ENCODE results near the gene PCP4.

Gene PCP4

DNA sequence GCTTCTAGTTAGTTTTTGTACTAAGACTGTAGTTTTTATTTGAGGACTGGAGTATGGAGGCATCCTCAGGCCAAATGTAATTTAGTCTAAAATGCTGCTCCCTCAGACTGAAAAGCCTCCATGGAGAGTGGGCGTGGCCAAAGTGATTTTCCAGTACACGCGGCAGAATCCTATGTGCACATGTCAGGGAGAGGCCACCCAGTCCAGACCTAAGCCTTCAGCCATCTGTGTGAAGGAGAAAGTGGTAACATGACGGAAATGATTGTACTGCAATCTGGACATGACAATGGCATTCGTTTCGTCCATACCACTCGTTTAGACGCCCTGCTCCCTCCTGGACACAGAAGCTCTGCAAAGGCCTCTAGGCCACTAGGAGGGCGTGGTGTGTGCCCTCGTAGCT is 56.2 kb downstream of the PCP4 start:
- DNase-seq (ENCODE audit: low read depth in 2 of 2): no peak

DNA sequence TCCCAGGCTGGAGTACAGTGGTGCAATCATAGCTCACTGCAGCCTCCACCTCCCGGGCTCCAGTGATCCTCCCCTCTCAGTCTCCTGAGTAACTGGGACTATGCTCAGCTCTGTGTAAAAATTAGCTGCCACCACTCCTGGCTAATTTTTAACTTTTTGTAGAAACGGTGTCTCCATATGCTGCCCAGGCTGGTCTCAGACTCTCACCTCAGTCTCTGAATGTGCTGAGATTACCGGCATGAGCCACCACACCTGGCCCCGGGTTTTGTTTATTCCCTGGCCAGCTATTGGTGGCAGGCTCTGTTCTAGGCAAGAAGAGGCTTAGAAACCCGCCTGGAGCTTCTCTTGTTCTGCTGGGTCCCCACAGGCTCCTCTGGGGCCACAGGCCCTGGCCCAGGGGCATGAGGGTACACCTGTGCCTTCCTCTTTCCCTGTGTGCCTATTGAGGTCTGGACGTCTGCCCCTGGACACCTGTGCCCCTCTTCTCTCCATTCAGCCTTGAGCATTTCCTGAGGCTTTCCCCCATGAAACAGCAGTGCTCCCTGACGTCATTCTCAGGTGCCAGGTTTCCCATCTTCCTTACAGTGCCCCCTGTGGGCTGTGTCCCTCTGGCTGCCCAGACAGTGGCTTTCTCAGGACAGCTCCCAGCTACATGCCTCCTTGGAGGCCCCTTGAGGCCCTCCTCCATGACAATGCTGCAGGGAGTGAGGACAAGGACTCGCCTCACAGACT is 57.5 kb downstream of the PCP4 start:
- no peak for DNase-seq (ENCODE audit: low read depth in 2 of 2)

DNA sequence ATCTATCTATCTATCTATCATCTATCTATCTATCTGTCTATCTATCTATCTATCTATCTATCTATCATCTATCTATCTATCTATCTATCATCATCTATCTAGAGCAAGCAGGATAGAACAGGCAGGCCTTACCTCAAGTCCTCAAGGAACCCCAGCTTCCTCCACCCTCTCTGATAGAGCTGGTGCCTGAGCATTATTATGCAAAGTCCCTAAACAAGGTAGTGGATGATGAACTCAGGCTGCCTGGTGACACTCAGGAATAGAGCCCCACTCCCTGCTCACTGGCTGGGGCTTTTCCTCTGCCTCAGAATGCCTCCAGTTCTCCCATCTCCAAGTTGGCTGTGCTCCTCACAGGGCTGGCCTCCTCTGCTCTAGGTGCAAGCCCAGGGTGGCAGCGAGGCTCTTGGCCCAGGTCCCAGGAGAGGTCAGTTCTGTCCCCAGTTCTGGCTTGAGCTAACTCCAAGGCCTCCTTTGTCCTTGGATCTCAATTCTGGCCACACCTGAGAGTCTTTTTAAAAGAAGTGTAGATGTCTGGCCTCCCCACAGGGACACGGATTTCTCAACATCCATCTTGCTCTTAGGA is 60.2 kb downstream of the PCP4 start:
- no peak for DNase-seq (ENCODE audit: low read depth in 2 of 2)

GRCh38 chr21:39932335-39932734 is 65.1 kb downstream of the PCP4 start:
- no peak for DNase-seq (ENCODE audit: low read depth in 2 of 2)

GRCh38 chr21:39934895-39935294 is 67.7 kb downstream of the PCP4 start:
- DNase-seq (ENCODE audit: low read depth in 2 of 2): no peak

- DNase-seq (ENCODE audit: low read depth in 2 of 2): no peak
Measured at GRCh38 chr21:39935716-39936115, 68.5 kb downstream of the PCP4 start.

DNA sequence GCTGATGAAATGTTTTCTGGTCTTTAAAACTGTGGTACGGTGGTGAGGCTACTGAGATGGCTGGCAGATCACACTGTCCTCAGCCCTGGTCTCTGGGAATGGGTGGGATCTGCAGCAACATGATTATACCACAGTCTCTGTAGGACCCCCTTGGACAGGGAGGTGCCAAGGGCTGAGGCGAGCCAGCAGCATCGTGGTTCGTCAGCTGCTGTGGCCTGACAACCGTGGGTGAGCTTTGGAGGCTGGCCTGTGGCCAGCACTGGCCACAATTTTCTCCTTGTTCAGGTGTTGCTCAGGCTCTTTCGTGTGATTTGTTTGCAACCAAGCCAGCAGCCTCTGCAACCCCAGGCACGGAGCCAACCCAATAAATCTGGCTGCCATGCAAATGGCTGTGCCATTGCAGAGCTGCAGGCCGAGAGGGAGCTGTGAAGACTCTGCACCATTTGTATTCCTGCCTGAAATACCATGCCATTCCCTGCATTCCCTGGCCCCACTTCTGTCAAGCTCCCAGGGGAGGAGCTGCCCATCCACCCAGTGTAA is 70.9 kb downstream of the PCP4 start:
- no peak for DNase-seq (ENCODE audit: low read depth in 2 of 2)

DNA sequence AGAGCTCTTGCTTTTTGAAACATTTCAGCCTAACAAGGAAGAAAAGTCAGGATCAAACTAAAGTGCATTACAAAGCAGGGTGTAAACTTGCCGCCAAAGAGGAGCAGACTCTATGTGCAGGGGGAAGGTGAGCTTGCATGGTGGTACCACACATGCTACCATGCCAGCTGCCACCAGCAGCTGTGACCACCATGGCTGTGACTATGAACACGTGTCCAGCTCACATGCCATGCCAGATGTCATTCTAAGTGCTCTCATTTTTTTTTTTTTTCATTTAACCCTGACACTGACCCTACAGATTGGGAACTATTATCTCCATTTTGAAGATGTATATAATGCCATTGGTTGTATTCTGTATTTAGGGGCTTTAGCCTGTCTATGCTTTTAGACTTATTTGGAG is 79.0 kb downstream of the PCP4 start:
- DNase-seq (ENCODE audit: low read depth in 2 of 2): no peak

GRCh38 chr21:39947031-39947430 is 79.8 kb downstream of the PCP4 start:
- DNase-seq (ENCODE audit: low read depth in 2 of 2): no peak

GRCh38 chr21:39951183-39952101 is 84.2 kb downstream of the PCP4 start:
- DNase-seq (ENCODE audit: low read depth in 2 of 2): no peak

- DNase-seq (ENCODE audit: low read depth in 2 of 2): no peak
Measured at GRCh38 chr21:39952265-39952664, 85.0 kb downstream of the PCP4 start.

DNA sequence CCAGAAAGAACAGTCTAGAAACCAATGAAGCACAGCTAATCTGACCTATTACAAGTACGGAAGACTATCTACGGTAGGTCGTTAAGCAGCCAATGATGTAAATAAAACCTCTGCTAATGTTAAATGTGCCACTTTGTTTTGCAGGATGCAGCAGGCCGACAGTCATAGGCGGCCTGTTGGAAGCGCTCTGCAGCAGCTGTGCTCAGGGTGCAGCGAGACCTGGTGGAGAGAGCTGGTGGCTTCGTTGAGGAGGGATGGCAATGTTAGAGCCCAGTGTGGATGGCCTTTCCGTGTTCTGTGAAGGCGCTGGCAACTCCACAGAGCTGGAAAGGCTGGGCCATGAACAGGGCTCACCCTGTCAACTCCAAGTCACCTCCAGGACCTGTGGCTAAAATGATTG is 87.3 kb downstream of the PCP4 start:
- DNase-seq (ENCODE audit: low read depth in 2 of 2): no peak

DNA sequence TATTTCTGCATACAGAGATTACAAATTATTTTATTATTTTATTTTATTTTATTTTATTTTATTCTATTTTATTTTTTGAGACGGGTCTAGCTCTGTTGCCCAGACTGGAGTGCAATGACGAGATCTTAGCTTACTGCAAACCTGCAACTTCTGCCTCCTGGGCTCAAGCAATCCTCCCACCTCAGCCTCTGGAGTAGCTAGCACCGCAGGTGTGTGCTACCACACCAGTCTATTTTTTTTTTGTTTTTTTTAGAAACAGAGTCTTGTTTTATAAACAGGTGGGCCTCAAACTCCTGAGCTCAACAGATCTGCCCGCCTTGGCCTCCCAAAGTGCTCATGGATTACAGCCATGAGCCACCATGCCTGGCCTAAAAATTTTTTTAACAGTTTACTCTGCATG is 88.1 kb downstream of the PCP4 start:
- no peak for DNase-seq (ENCODE audit: low read depth in 2 of 2)

GRCh38 chr21:39956586-39956985 is 89.3 kb downstream of the PCP4 start:
- no peak for DNase-seq (ENCODE audit: low read depth in 2 of 2)

- no peak for DNase-seq (ENCODE audit: low read depth in 2 of 2)
Measured at GRCh38 chr21:39958731-39959130, 91.5 kb downstream of the PCP4 start.

- DNase-seq (ENCODE audit: low read depth in 2 of 2): no peak
Measured at GRCh38 chr21:39961251-39961650, 94.0 kb downstream of the PCP4 start.

- no peak for DNase-seq (ENCODE audit: low read depth in 2 of 2)
Measured at GRCh38 chr21:39965026-39965425, 97.8 kb downstream of the PCP4 start.

DNA sequence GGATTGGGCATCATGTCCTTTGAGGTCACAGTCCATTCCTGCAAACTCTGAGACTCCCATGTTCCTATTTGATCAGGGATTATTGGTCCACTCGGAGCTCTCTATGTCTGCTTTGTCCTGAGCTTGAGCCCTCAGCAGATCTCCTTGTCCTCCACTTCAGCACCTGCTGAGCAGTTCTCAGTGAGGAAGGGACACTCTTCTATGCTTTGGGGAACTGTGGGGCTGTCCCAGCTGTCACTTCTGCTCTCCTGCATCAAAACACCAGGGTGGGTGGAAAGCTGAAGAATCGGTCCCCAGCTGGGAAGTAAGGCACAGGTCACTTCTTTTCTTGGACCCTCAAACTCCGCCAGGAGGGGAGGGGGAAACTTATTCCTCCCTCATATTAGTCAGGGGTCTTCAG is 99.5 kb downstream of the PCP4 start:
- DNase-seq (ENCODE audit: low read depth in 2 of 2): no peak

DNA sequence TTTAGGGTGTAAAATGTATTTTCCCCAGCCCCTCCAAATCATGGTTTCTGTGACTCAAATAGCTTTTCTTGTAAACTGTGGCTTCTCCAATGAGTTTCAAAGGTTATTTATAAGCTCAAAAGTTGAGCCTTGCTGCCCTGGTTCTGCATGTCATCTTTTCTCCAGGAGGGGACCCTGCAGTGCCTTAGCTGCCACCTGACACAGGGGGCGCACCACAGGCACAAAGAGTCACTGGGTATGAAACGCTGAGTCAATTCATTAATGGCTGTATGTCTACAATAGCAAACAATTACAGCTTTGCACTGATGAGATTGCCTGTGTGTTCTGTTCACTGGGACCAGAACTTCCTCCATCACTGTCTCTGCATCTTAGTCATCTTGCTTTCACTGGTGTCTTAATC is 100.8 kb downstream of the PCP4 start:
- DNase-seq (ENCODE audit: low read depth in 2 of 2): no peak

GRCh38 chr21:39969691-39970364 is 102.6 kb downstream of the PCP4 start:
- DNase-seq (ENCODE audit: low read depth in 2 of 2): no peak

DNA sequence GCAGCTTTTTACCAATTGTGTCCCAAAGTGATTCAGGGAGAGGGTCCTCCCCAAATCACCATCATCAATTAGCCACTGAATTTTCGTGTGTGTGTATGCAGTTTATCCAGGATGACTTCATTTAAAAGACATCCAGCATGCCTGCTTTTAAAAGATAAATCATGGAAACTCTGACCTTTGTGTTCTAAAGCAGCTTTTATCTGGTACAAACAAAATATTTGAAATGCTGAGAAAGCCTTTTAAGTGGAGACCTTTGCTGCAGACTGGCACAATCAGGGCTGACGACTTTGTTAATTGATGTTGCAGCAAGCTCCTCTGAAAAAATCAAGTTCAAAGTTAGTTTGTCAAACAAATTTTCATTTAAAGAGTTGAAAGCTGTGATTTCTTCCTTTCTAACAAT is 104.7 kb downstream of the PCP4 start:
- no peak for DNase-seq (ENCODE audit: low read depth in 2 of 2)

DNA sequence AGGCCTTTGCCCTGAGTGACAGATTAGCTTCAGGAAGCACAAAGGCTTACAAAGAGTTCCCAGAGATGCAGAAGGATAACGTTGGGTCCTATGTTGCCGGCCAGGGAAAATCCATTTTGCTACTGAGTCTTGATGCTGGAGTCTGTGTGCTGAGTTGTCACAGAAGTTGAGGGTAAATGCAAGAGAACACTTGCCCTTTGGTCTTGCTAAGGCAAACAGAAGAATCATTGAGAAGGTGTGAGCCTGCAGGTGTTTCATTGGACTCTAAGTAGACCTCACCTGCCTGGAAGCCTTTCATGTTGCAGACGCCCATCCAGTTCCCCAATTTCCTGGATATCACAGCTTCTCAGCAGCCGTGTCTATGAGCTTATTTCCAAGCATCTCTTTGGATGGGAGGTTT is 105.2 kb downstream of the PCP4 start:
- no peak for DNase-seq (ENCODE audit: low read depth in 2 of 2)
